MM.1S (cell line): ENCODE data around the gene BMF.

ENCODE experiments used
- DNase-seq: peaks from one replicate; pipeline ENCODE4 v3.0.0-alpha.2; 2015
- H2AFZ ChIP-seq: fragments of 300-600 bp; sonication (generic); 2 replicates; pipeline ENCODE4 v1.6.0; 2016; ENCODE audit warnings: antibody characterized with exemption, low read length
- H3F3A ChIP-seq: fragments of 300-600 bp; sonication (generic); 2 replicates; pipeline ENCODE4 v1.6.1; 2016; ENCODE audit warnings: mild to moderate bottlenecking, antibody characterized with exemption, low read length, moderate library complexity, mixed read lengths; ENCODE audit not compliant: insufficient read depth
- H3K27ac ChIP-seq: fragments of 300-600 bp; sonication (generic); 2 replicates; pipeline ENCODE4 v1.5.1; 2016; ENCODE audit warnings: mild to moderate bottlenecking, low read length
- H3K27me3 ChIP-seq: fragments of 300-600 bp; sonication (generic); replicated peaks from 2 replicates; pipeline ENCODE4 v1.6.0; 2016; ENCODE audit warnings: low read length; ENCODE audit not compliant: insufficient read depth
- H3K36me3 ChIP-seq: fragments of 300-600 bp; sonication (generic); replicated peaks from 2 replicates; pipeline ENCODE4 v1.6.1; 2016; ENCODE audit warnings: mild to moderate bottlenecking, low read length, mixed read lengths; ENCODE audit not compliant: insufficient read depth
- H3K4me1 ChIP-seq: fragments of 300-600 bp; sonication (generic); 2 replicates; pipeline ENCODE4 v1.6.1; 2016; ENCODE audit warnings: low read length, mixed read lengths
- H3K4me2 ChIP-seq: fragments of 300-600 bp; sonication (generic); 2 replicates; pipeline ENCODE4 v1.6.0; 2016; ENCODE audit warnings: low read depth, low read length
- H3K4me3 ChIP-seq: fragments of 300-600 bp; sonication (generic); 2 replicates; pipeline ENCODE4 v1.5.1; 2016; ENCODE audit warnings: low read length, mixed read lengths
- H3K79me2 ChIP-seq: fragments of 300-600 bp; sonication (generic); 2 replicates; pipeline ENCODE4 v1.6.1; 2016; ENCODE audit warnings: mixed run types, low read length, mixed read lengths
- H3K9ac ChIP-seq: fragments of 300-600 bp; sonication (generic); 2 replicates; pipeline ENCODE4 v1.6.1; 2016; ENCODE audit warnings: low read length, mixed read lengths
- H3K9me2 ChIP-seq: fragments of 300-600 bp; sonication (generic); replicated peaks from 2 replicates; pipeline ENCODE4 v1.6.1; 2016; ENCODE audit warnings: mild to moderate bottlenecking, low read length, mixed read lengths; ENCODE audit not compliant: insufficient read depth
- H3K9me3 ChIP-seq: fragments of 300-600 bp; sonication (generic); replicated peaks from 2 replicates; pipeline ENCODE4 v1.6.1; 2016; ENCODE audit warnings: mild to moderate bottlenecking, low read length, mixed read lengths; ENCODE audit not compliant: insufficient read depth
- H4K20me1 ChIP-seq: fragments of 300-600 bp; sonication (generic); 2 replicates; pipeline ENCODE4 v1.6.1; 2016; ENCODE audit warnings: mild to moderate bottlenecking, low read length, moderate library complexity, mixed read lengths; ENCODE audit not compliant: insufficient read depth
- CTCF ChIP-seq: fragments of 300-600 bp; sonication (generic); IDR thresholded peaks from 2 replicates; pipeline ENCODE4 v1.5.1; 2016; ENCODE audit warnings: antibody characterized with exemption, low read length, mixed read lengths
- EZH2 ChIP-seq: fragments of 300-600 bp; sonication (generic); optimal IDR thresholded peaks from 2 replicates; pipeline ENCODE3; 2017; ENCODE audit warnings: low read depth, mild to moderate bottlenecking, antibody characterized with exemption, low read length, mixed read lengths
- EZH2phosphoT487 ChIP-seq: fragments of 300-600 bp; sonication (generic); IDR thresholded peaks from 2 replicates; pipeline ENCODE4 v1.6.1; 2018; ENCODE audit warnings: antibody characterized with exemption, low read length

The BMF gene

DNA sequence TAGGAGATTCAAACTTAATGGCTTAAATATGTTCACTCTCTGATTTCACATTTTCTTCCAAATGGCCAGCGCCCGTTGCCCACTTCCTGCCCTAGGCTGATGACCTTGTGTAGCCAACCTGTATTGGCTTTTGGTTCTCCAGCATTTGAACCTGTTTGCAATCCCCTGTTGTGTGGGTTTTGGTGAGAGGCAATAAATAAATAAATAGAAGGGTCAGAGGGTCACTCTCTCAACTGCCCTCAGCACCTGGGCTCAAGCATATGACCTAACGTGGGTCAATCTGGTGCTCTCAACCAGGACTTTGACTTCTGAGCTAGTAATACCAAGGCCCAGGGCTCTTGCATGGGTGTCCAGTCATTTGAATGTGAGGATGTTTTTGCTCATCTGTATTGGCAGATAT lies 67.9 kb downstream of the BMF start:
- Histone ChIP-seq H3K27me3 (no peaks in the 10 kb centered on the region), H3K79me2 (peaks cover 40% of the 10 kb centered on the region), H3K9me2 (no peaks in the 10 kb centered on the region), H3K4me3 (no peak overlapping the region), H3K9me3 (no peaks in the 10 kb centered on the region), H3F3A (peaks cover 13% of the 10 kb centered on the region), H3K9ac (no peak overlapping the region), H3K4me1 (peaks cover 18% of the 10 kb centered on the region), H3K27ac (no peak overlapping the region), H3K36me3 (peaks cover 11% of the 10 kb centered on the region), H2AFZ (no peak overlapping the region), H4K20me1 (no peaks in the 10 kb centered on the region), H3K4me2 (no peak overlapping the region)
- DNase-seq, result no peak
- TF ChIP-seq EZH2, result no peak
- TF ChIP-seq CTCF, result no peak
- no peak for TF ChIP-seq EZH2phosphoT487

DNA sequence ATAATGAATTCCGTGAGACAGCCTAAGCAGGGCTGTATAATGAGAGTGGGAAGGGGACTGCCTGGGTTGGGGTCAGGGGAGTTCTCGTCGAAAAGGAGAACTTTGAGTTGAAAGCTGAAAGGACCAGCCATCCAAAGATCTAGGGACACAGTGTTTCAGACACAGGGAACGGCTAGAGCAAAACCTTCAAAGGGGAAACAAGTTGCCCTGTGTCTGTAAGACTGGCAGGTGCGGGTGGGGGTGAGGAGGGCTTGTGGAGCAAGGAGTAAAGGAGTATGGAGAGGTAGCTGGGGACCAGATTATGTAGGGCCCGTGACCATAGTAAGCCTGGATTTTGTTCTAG lies 68.4 kb downstream of the BMF start:
- H3K4me3 ChIP-seq, result no peak overlapping the region

GRCh38 chr15:40038638-40039543 lies 69.8 kb downstream of the BMF start, which contains the start of gene SRP14:
SRP14 (minus strand) TSS chr15:40039181; CDS start chr15:40039116, 65 bp downstream.
- Histone ChIP-seq H3K4me3 (peak within 1 kb of the TSS; percentile 90), H2AFZ (peak within 1 kb of the TSS; percentile 94), H3K4me1 (peaks cover 8% of the 10 kb centered on the region), H3K27me3 (no peaks in the 10 kb centered on the region), H4K20me1 (no peaks in the 10 kb centered on the region), H3F3A (peaks cover 9% of the 10 kb centered on the region), H3K79me2 (peaks cover 43% of the 10 kb centered on the region), H3K9me2 (no peaks in the 10 kb centered on the region), H3K4me2 (peak within 1 kb of the TSS; percentile 70), H3K9ac (peak within 1 kb of the TSS; percentile 90), H3K36me3 (peaks cover 25% of the 10 kb centered on the region), H3K9me3 (no peaks in the 10 kb centered on the region), H3K27ac (peak within 1 kb of the TSS; percentile 67; the same call in 1 of the 2 replicates)
- TF ChIP-seq CTCF (no peak), EZH2 (no peak), EZH2phosphoT487 (no peak)
- peak; percentile 95 for DNase-seq

More for the DNA sequence above, 68.4 kb downstream of the BMF start:
- Histone ChIP-seq H3K27ac (no peak overlapping the region), H3K36me3 (peaks cover 14% of the 10 kb centered on the region), H3K79me2 (peaks cover 43% of the 10 kb centered on the region), H3K9me3 (no peaks in the 10 kb centered on the region), H2AFZ (no peak overlapping the region), H3K4me1 (peaks cover 13% of the 10 kb centered on the region), H4K20me1 (no peaks in the 10 kb centered on the region), H3K4me2 (peak overlapping the region; percentile 20; the same call in 1 of the 2 replicates), H3F3A (peaks cover 9% of the 10 kb centered on the region), H3K27me3 (no peaks in the 10 kb centered on the region), H3K9me2 (no peaks in the 10 kb centered on the region), H3K9ac (no peak overlapping the region)
- DNase-seq, result no peak
- TF ChIP-seq CTCF, result no peak
